Measurements from ENCODE around the gene OCLN. TPM values are rescaled to one million over a fixed set of nuclear protein-coding genes. Genes with fewer than 3 reads are reported as not detected.
"Not testable (repeated sequence)": the region's sequence is repeated elsewhere in the genome, so short reads cannot be mapped to it uniquely, and the experiment has no call there.

OCLN gene
- total and polyA plus RNA-seq, 2 donors from 2014 or later = 13.5 to 127 TPM

- TF ChIP-seq CTCF (IDR thresholded peaks at IDR 0.05; ENCODE audit: borderline replicate concordance, extremely low read depth, insufficient read depth) = no peak
- Histone ChIP-seq H3K27me3 (ENCODE audit: control insufficient read depth, insufficient read depth, low read length) (no peaks in the 10 kb centered on the region), H3K36me3 (ENCODE audit: control insufficient read depth in 2 of 3, insufficient read depth in 3 of 3, low read length in 3 of 3) (peaks cover 0 to 13% (median 0%) of the 10 kb centered on the region in 3 donors), H3K4me3 (ENCODE audit: low read length in 3 of 3) (no peak overlapping the region), H3K4me1 (ENCODE audit: control insufficient read depth in 2 of 3, insufficient read depth in 2 of 3, low read depth in 1 of 3, low read length in 3 of 3) (peaks cover 0 to 2% (median 0%) of the 10 kb centered on the region in 3 donors), H3K27ac (ENCODE audit: low read depth in 2 of 2, low read length in 2 of 2) (no peak overlapping the region), H3K9ac (ENCODE audit: low read length in 3 of 3) (no peak overlapping the region), H3K9me3 (ENCODE audit: control insufficient read depth in 2 of 3, insufficient read depth in 1 of 3, low read length in 3 of 3) (no peaks in the 10 kb centered on the region)
- DNase-seq (no peak), FAIRE-seq (no peak)
- intact Hi-C loops (cut with DNase I) = no loop called here
Measured at GRCh38 chr5:69509212-69509611, 16.6 kb downstream of the OCLN start.

GRCh38 chr5:69510694-69511093, 18.1 kb downstream of the OCLN start:
- TF ChIP-seq CTCF (IDR thresholded peaks at IDR 0.05; ENCODE audit: borderline replicate concordance, extremely low read depth, insufficient read depth) = no peak

GRCh38 chr5:69512740-69513260, 20.2 kb downstream of the OCLN start:
- H3K9me3 ChIP-seq (ENCODE audit: control insufficient read depth in 2 of 3, insufficient read depth in 1 of 3, low read length in 3 of 3) = no peaks in the 10 kb centered on the region
- H3K4me1 ChIP-seq (ENCODE audit: control insufficient read depth in 2 of 3, insufficient read depth in 2 of 3, low read depth in 1 of 3, low read length in 3 of 3) = peaks cover 0 to 5% (median 5%) of the 10 kb centered on the region in 3 donors
- no peak for TF ChIP-seq CTCF (IDR thresholded peaks at IDR 0.05; ENCODE audit: borderline replicate concordance, extremely low read depth, insufficient read depth)
- peak overlapping the region in 1 of 3 donors; percentile 17 for H3K9ac ChIP-seq (ENCODE audit: low read length in 3 of 3)
- intact Hi-C loops (cut with DNase I) = no loop called here
- FAIRE-seq (no peak), DNase-seq (no peak)
- no peaks in the 10 kb centered on the region for H3K27me3 ChIP-seq (ENCODE audit: control insufficient read depth, insufficient read depth, low read length)
- peak overlapping the region in 1 of 2 donors; percentile 57 for H3K27ac ChIP-seq (ENCODE audit: low read depth in 2 of 2, low read length in 2 of 2)
- no peak overlapping the region for H3K4me3 ChIP-seq (ENCODE audit: low read length in 3 of 3)
- peaks cover 0 to 13% (median 0%) of the 10 kb centered on the region in 3 donors for H3K36me3 ChIP-seq (ENCODE audit: control insufficient read depth in 2 of 3, insufficient read depth in 3 of 3, low read length in 3 of 3)

More at GRCh38 chr5:69510694-69511093, 18.1 kb downstream of the OCLN start:
- Histone ChIP-seq H3K9me3 (ENCODE audit: control insufficient read depth in 2 of 3, insufficient read depth in 1 of 3, low read length in 3 of 3) (no peaks in the 10 kb centered on the region), H3K4me1 (ENCODE audit: control insufficient read depth in 2 of 3, insufficient read depth in 2 of 3, low read depth in 1 of 3, low read length in 3 of 3) (peaks cover 0 to 2% (median 0%) of the 10 kb centered on the region in 3 donors), H3K4me3 (ENCODE audit: low read length in 3 of 3) (no peak overlapping the region), H3K9ac (ENCODE audit: low read length in 3 of 3) (no peak overlapping the region), H3K27ac (ENCODE audit: low read depth in 2 of 2, low read length in 2 of 2) (no peak overlapping the region), H3K36me3 (ENCODE audit: control insufficient read depth in 2 of 3, insufficient read depth in 3 of 3, low read length in 3 of 3) (peaks cover 0 to 13% (median 0%) of the 10 kb centered on the region in 3 donors), H3K27me3 (ENCODE audit: control insufficient read depth, insufficient read depth, low read length) (no peaks in the 10 kb centered on the region)
- intact Hi-C loops (cut with DNase I) = no loop called here
- FAIRE-seq (no peak), DNase-seq (no peak)

- H3K27me3 ChIP-seq (ENCODE audit: control insufficient read depth, insufficient read depth, low read length); intact Hi-C loops (cut with DNase I); DNase-seq; H3K9me3 ChIP-seq (ENCODE audit: control insufficient read depth in 2 of 3, insufficient read depth in 1 of 3, low read length in 3 of 3); H3K9ac ChIP-seq (ENCODE audit: low read length in 3 of 3); H3K36me3 ChIP-seq (ENCODE audit: control insufficient read depth in 2 of 3, insufficient read depth in 3 of 3, low read length in 3 of 3); FAIRE-seq; H3K4me3 ChIP-seq (ENCODE audit: low read length in 3 of 3); H3K27ac ChIP-seq (ENCODE audit: low read depth in 2 of 2, low read length in 2 of 2); H3K4me1 ChIP-seq (ENCODE audit: control insufficient read depth in 2 of 3, insufficient read depth in 2 of 3, low read depth in 1 of 3, low read length in 3 of 3): not testable (repeated sequence)
Measured at GRCh38 chr5:69515570-69515969, 23.0 kb downstream of the OCLN start.
